K562 (cell line): ENCODE measurements around the gene ABLIM2. TPM values are rescaled to one million over a fixed set of nuclear protein-coding genes. Genes with fewer than 3 reads are reported as not detected.

Experiments
- ATAC-seq: fragments of 200-7000 bp; cut with Tn5 transposase; 3 replicates; pipeline ENCODE4 v1.9.1; 2020; ENCODE audit warnings: moderate library complexity
- BruUV-seq: library from RNA; stranded (reverse); fragments of 400-500 nt; replicated peaks from 2 replicates; lab custom pipeline; 2021; lab: Mats Ljungman, UMichigan
- CTCF ChIA-PET: fragments of 300-600 bp; formaldehyde crosslinking; extraction: SDS; loops from one replicate; lab custom pipeline; 2021; ENCODE audit warnings: low intra/inter-chr PET ratio; lab: Yijun Ruan, JAX
- POLR2A ChIA-PET: fragments of 300-600, 350-650 bp; sonication (Branson Sonifier 250); formaldehyde crosslinking; extraction: SDS; loops from one replicate; lab custom pipeline; 2021; ENCODE audit warnings: antibody characterized with exemption, inconsistent platforms; lab: Yijun Ruan, JAX
- DNase-seq, 4 experiments: peaks; one replicate each; pipeline versions ENCODE4 v3.0.0 to v3.0.0-alpha.2; 2011 to 2018; ENCODE audit warnings: low spot score in 3 of 4, mixed read lengths in 3 of 4; ENCODE audit errors: extremely low read depth in 1 of 4
- FAIRE-seq: peaks from 2 replicates; lab custom pipeline; 2011; peaks lifted over from hg19 to GRCh38; lab: Jason Lieb, UNC
- H2AFZ ChIP-seq: 2 replicates; pipeline ENCODE4 v1.6.0; 2011; ENCODE audit warnings: low read depth, low read length, control low read depth, inconsistent platforms
- H3K27ac ChIP-seq: fragments of 200-600 bp; 3 replicates; pipeline ENCODE4 v1.8.0; 2011; ENCODE audit warnings: low read depth, mild to moderate bottlenecking, control low read depth, inconsistent platforms, low read length, moderate library complexity, mixed read lengths; ENCODE audit errors: extremely low read depth
- H3K27me3 ChIP-seq, 2 experiments: fragments of 300-600 bp in 1 of 2; 2 replicates in 1 of 2; 3 replicates in 1 of 2; pipeline versions ENCODE4 v1.6.0 to v1.8.0; 2011; ENCODE audit warnings: inconsistent platforms in 2 of 2, low read length in 2 of 2, mild to moderate bottlenecking in 1 of 2, mixed read lengths in 1 of 2, moderate library complexity in 1 of 2; ENCODE audit not compliant: control insufficient read depth in 2 of 2, insufficient read depth in 2 of 2
- H3K36me3 ChIP-seq: fragments of 300-600 bp; 3 replicates; pipeline ENCODE4 v1.8.0; 2011; ENCODE audit warnings: mild to moderate bottlenecking, low read length, inconsistent platforms; ENCODE audit not compliant: control insufficient read depth, insufficient read depth
- H3K4me1 ChIP-seq, 2 experiments: fragments of 200-600 bp in 1 of 2; replicated peaks in 1 of 2; 2 replicates in 1 of 2; 3 replicates in 1 of 2; pipeline versions ENCODE4 v1.5.1 to v1.8.0; 2011; ENCODE audit warnings: inconsistent platforms in 2 of 2, low read length in 2 of 2, mild to moderate bottlenecking in 1 of 2, mixed read lengths in 1 of 2, moderate library complexity in 1 of 2; ENCODE audit not compliant: control insufficient read depth in 2 of 2, insufficient read depth in 2 of 2
- H3K4me2 ChIP-seq: 2 replicates; pipeline ENCODE4 v1.6.1; 2011; ENCODE audit warnings: low read length, control low read depth, inconsistent platforms, mixed read lengths; ENCODE audit not compliant: insufficient read depth
- H3K4me3 ChIP-seq: fragments of 200-600 bp; sonication (generic), shearing (Covaris generic); 2 replicates; pipeline ENCODE4 v1.5.1; 2016; ENCODE audit warnings: control low read depth, inconsistent platforms
- H3K79me2 ChIP-seq: fragments of 200-600 bp; 3 replicates; pipeline ENCODE4 v1.8.0; 2011; ENCODE audit warnings: low read length, inconsistent platforms; ENCODE audit not compliant: control insufficient read depth, insufficient read depth
- H3K9ac ChIP-seq, 2 experiments: 2 replicates each; pipeline versions ENCODE4 v1.6.0 to v1.6.1; 2011; ENCODE audit warnings: low read depth in 2 of 2, low read length in 2 of 2, control low read depth in 1 of 2, inconsistent platforms in 1 of 2, mild to moderate bottlenecking in 1 of 2, mixed read lengths in 1 of 2; ENCODE audit not compliant: insufficient read depth in 1 of 2
- H3K9me1 ChIP-seq: one replicate; pipeline ENCODE4 v1.6.0; 2011; ENCODE audit warnings: inconsistent platforms, mild to moderate bottlenecking, low read length, moderate library complexity; ENCODE audit not compliant: control insufficient read depth, insufficient read depth
- H3K9me3 ChIP-seq: replicated peaks from 2 replicates; pipeline ENCODE4 v1.5.1; 2011; ENCODE audit warnings: low read depth, low read length, inconsistent platforms; ENCODE audit not compliant: control insufficient read depth, insufficient read depth
- H4K20me1 ChIP-seq: replicated peaks from 2 replicates; pipeline ENCODE4 v1.6.1; 2011; ENCODE audit warnings: low read length, inconsistent platforms, mixed read lengths; ENCODE audit not compliant: control insufficient read depth, insufficient read depth
- GABPA ChIP-seq: fragments of 200-800 bp; sonication (Bioruptor generic); conservative IDR thresholded peaks from 2 replicates; pipeline ENCODE4 v1.6.1; 2016; ENCODE audit warnings: low read depth, missing genetic modification characterization, missing compliant biosample characterization
- LCOR ChIP-seq: sonication (generic); formaldehyde crosslinking; IDR thresholded peaks from 2 replicates; pipeline ENCODE4 v1.8.0; 2022; ENCODE audit warnings: mild to moderate bottlenecking, missing genetic modification reagents
- MTA2 ChIP-seq: fragments of 450-650 bp; IDR thresholded peaks from 2 replicates; pipeline ENCODE4 v1.6.1; 2016; ENCODE audit warnings: low read depth
- NR4A1 ChIP-seq, 2 experiments: fragments of 250-450 bp in 1 of 2; fragments of 450-650 bp in 1 of 2; sonication (Bioruptor Pico) in 1 of 2; IDR thresholded peaks; 2 replicates each; pipeline versions ENCODE4 v1.4.0 to v1.6.1; 2016 to 2020; ENCODE audit warnings: mild to moderate bottlenecking in 2 of 2, missing compliant biosample characterization in 1 of 2, missing genetic modification characterization in 1 of 2, moderate library complexity in 1 of 2
- SMARCC2 ChIP-seq: fragments of 450-650 bp; IDR thresholded peaks from 2 replicates; pipeline ENCODE4 v1.6.1; 2017; ENCODE audit warnings: antibody characterized with exemption, moderate library complexity, mild to moderate bottlenecking, low read depth
- ZNF655 ChIP-seq: fragments of 250-450 bp; sonication (Bioruptor Pico); IDR thresholded peaks from 2 replicates; pipeline ENCODE4 v1.5.0; 2021
- WGBS: fragments of 100-300 bp; shearing (Covaris generic); methylation state at CpG from one replicate; pipeline ENCODE4 v1.1.6; 2016; ENCODE audit warnings: low coverage, mixed read lengths; ENCODE audit not compliant: insufficient coverage; ENCODE audit errors: missing lambda C conversion rate; 5-methylcytosine and 5-hydroxymethylcytosine counted together
- in situ Hi-C: fragments of 300-500 bp; cut with MboI; formaldehyde crosslinking; loops from 4 replicates; pipeline ENCODE4 v1.15.0; 2018; ENCODE audit warnings: inconsistent platforms, mixed read lengths
- intact Hi-C: fragments of 100-400 bp; cut with micrococcal nuclease; formaldehyde crosslinking; loops from 2 replicates; pipeline ENCODE4 v1.14.2; 2022
- polyA plus RNA-seq, 8 experiments: library from polyadenylated mRNA; depleted of rRNA in 4 of 8; stranded (reverse) in 5 of 8; unstranded in 3 of 8; fragments of >200 nt; fragmentation: Nextera tagmentation in 2 of 8; fragmentation: Illumina TruSeq in 1 of 8; extraction: Ambion mirVana in 2 of 8; extraction: Trizol in 1 of 8; gene quantifications; 2 replicates each; pipeline versions ENCODE4 v1.2.1 to v1.2.3, GENCODE V29; 2011 to 2014; ENCODE audit warnings: inconsistent platforms in 1 of 8, missing spikeins in 1 of 8
- total RNA-seq, 7 experiments: library from RNA; depleted of rRNA in 6 of 7; stranded (reverse); fragments of >200 nt in 6 of 7; fragmentation: Illumina TruSeq in 2 of 7; extraction: Trizol in 2 of 7; gene quantifications; 2 replicates each; pipeline versions ENCODE4 v1.2.1 to v1.2.3, GENCODE V29; 2011 to 2021; ENCODE audit warnings: low replicate concordance in 1 of 7

Gene ABLIM2
- total and polyA plus RNA-seq, 9 of the 15 experiments (the other 6 are each of a cell fraction or from before 2014, with no cell fraction given) = not detected

GRCh38 chr4:8131826-8132225 lies 26.8 kb downstream of the ABLIM2 start:
- Histone ChIP-seq H3K4me1 (no peaks in the 10 kb centered on the region), H3K9me1 (no peaks in the 10 kb centered on the region), H4K20me1 (peaks cover 14% of the 10 kb centered on the region; the same call in 1 of the 2 replicates), H3K9ac (no peak overlapping the region), H2AFZ (no peak overlapping the region), H3K27ac (no peak overlapping the region), H3K36me3 (no peaks in the 10 kb centered on the region), H3K4me2 (no peak overlapping the region), H3K27me3 (peaks cover 12 to 98% of the 10 kb centered on the region in 2 experiments; a peak in 3 of 5 replicates), H3K79me2 (no peaks in the 10 kb centered on the region), H3K4me3 (no peak overlapping the region), H3K9me3 (no peaks in the 10 kb centered on the region)
- TF ChIP-seq SMARCC2 = no peak
- TF ChIP-seq MTA2 = no peak
- no peak for TF ChIP-seq ZNF655 (CRISPR knock-in tag)
- no peak for TF ChIP-seq NR4A1 (CRISPR knock-in tag; IDR thresholded peaks at IDR 0.05)
- no peak for TF ChIP-seq NR4A1 (tag; IDR thresholded peaks at IDR 0.05)
- TF ChIP-seq GABPA (tag) = no peak
- TF ChIP-seq LCOR (CRISPR knock-in tag) = no peak
- CTCF ChIA-PET = no interaction called here
- no peak for DNase-seq
- WGBS = 0% methylated on average over 18 of the region's 18 CpGs
- FAIRE-seq = no peak
- POLR2A ChIA-PET = no interaction called here
- in situ Hi-C loops (no loop called here), intact Hi-C loops (no loop called here)
- no TSS peak for BruUV-seq
- ATAC-seq = no peak
